ENCODE measurements around the gene COL4A6.

COL4A6 gene

GRCh38 chrX:108268434-108269080 is 169.7 kb downstream of the COL4A6 start:
- DNase-seq = no peak

GRCh38 chrX:108267557-108267956 is 170.7 kb downstream of the COL4A6 start:
- DNase-seq = no peak

GRCh38 chrX:108264376-108264775 is 173.8 kb downstream of the COL4A6 start:
- no peak for DNase-seq

GRCh38 chrX:108261549-108262203 is 176.5 kb downstream of the COL4A6 start:
- no peak for DNase-seq

GRCh38 chrX:108257556-108257955 is 180.7 kb downstream of the COL4A6 start:
- no peak for DNase-seq

GRCh38 chrX:108254636-108255035 is 183.6 kb downstream of the COL4A6 start:
- no peak for DNase-seq

GRCh38 chrX:108250654-108251579 is 187.3 kb downstream of the COL4A6 start:
- DNase-seq = no peak

- DNase-seq = no peak
These were observed 191.8 kb downstream of the COL4A6 start for GRCh38 chrX:108246304-108246954.

GRCh38 chrX:108245462-108245861 is 192.8 kb downstream of the COL4A6 start:
- no peak for DNase-seq

- no peak for DNase-seq
These were observed 202.2 kb downstream of the COL4A6 start for GRCh38 chrX:108235986-108236385.

- no peak for DNase-seq
These were observed 207.6 kb downstream of the COL4A6 start for GRCh38 chrX:108230574-108230973.

GRCh38 chrX:108224727-108225621 is 213.2 kb downstream of the COL4A6 start:
- DNase-seq = no peak

- no peak for DNase-seq
These were observed 214.0 kb downstream of the COL4A6 start for GRCh38 chrX:108224218-108224617.

- no peak for DNase-seq
These were observed 214.6 kb downstream of the COL4A6 start for GRCh38 chrX:108223585-108223984.

- DNase-seq = no peak
These were observed 216.8 kb downstream of the COL4A6 start for GRCh38 chrX:108221301-108221864.

GRCh38 chrX:108219949-108220601 is 218.1 kb downstream of the COL4A6 start:
- no peak for DNase-seq

- DNase-seq = no peak
These were observed 220.3 kb downstream of the COL4A6 start for GRCh38 chrX:108217876-108218275.

- no peak for DNase-seq
These were observed 221.2 kb downstream of the COL4A6 start for GRCh38 chrX:108216919-108217571.

GRCh38 chrX:108216405-108216804 is 221.8 kb downstream of the COL4A6 start:
- DNase-seq = no peak

GRCh38 chrX:108211301-108211700 is 226.9 kb downstream of the COL4A6 start:
- no peak for DNase-seq

Measured in CD4-positive, alpha-beta T cell treated with Interleukin-15 for 1 hour (primary cell).